Measurements from ENCODE around the gene SDC3. TPM values are rescaled to one million over a fixed set of nuclear protein-coding genes. Genes with fewer than 3 reads are reported as not detected.

Gene SDC3
- total RNA-seq, 1 donor from 2014 or later, result 17.1 TPM

- peak; percentile 90 for ATAC-seq
- DNase-seq (ENCODE audit: low spot score), result no peak
Observed at GRCh38 chr1:30929135-30929889, 20.8 kb upstream of the SDC3 start.

- no peak for ATAC-seq
- DNase-seq (ENCODE audit: low spot score), result no peak
Observed at GRCh38 chr1:30928789-30929134, 20.2 kb upstream of the SDC3 start.

- ATAC-seq, result no peak
- DNase-seq (ENCODE audit: low spot score), result no peak
Observed at GRCh38 chr1:30928171-30928570, 19.6 kb upstream of the SDC3 start.

- ATAC-seq, result no peak
- no peak for DNase-seq (ENCODE audit: low spot score)
Observed at GRCh38 chr1:30927448-30927847, 18.9 kb upstream of the SDC3 start.

- no peak for DNase-seq (ENCODE audit: low spot score)
- no peak for ATAC-seq
Observed at GRCh38 chr1:30923597-30923996, 15.0 kb upstream of the SDC3 start.

- no peak for ATAC-seq
- no peak for DNase-seq (ENCODE audit: low spot score)
Observed at GRCh38 chr1:30920827-30921226, 12.3 kb upstream of the SDC3 start.

GRCh38 chr1:30919025-30919881 lies 10.7 kb upstream of the SDC3 start:
- peak; percentile 31 for DNase-seq (ENCODE audit: low spot score)
- ATAC-seq, result peak; percentile 29

- ATAC-seq, result no peak
- DNase-seq (ENCODE audit: low spot score), result peak; percentile 33
Observed at GRCh38 chr1:30916296-30916695, 7.7 kb upstream of the SDC3 start.

- no peak for ATAC-seq
- no peak for DNase-seq (ENCODE audit: low spot score)
Observed at GRCh38 chr1:30915491-30916230, 7.1 kb upstream of the SDC3 start.

GRCh38 chr1:30914931-30915330 lies 6.4 kb upstream of the SDC3 start:
- ATAC-seq (no peak), DNase-seq (ENCODE audit: low spot score) (no peak)

- DNase-seq (ENCODE audit: low spot score) (no peak), ATAC-seq (no peak)
Observed at GRCh38 chr1:30914587-30914922, 6.0 kb upstream of the SDC3 start.

GRCh38 chr1:30912913-30913652 lies 4.5 kb upstream of the SDC3 start:
- no peak for DNase-seq (ENCODE audit: low spot score)

GRCh38 chr1:30912224-30912623 lies 3.7 kb upstream of the SDC3 start:
- DNase-seq (ENCODE audit: low spot score) (no peak), ATAC-seq (no peak)

More at GRCh38 chr1:30912913-30913652, 4.5 kb upstream of the SDC3 start:
- peak; percentile 13 for ATAC-seq

- DNase-seq (ENCODE audit: low spot score) (peak; percentile 81), ATAC-seq (peak; percentile 79)
Observed at GRCh38 chr1:30911059-30911954, 2.7 kb upstream of the SDC3 start.

GRCh38 chr1:30909365-30910068 lies 959 bp upstream of the SDC3 start:
- ATAC-seq, result no peak
- no peak for DNase-seq (ENCODE audit: low spot score)

- ATAC-seq (no peak), DNase-seq (ENCODE audit: low spot score) (no peak)
Observed at GRCh38 chr1:30908316-30908695, 252 bp downstream of the SDC3 start.

- DNase-seq (ENCODE audit: low spot score), result no peak
- ATAC-seq, result no peak
Observed at GRCh38 chr1:30907481-30908315, 860 bp downstream of the SDC3 start.

GRCh38 chr1:30906631-30907441 lies 1.7 kb downstream of the SDC3 start:
- ATAC-seq, result no peak
- DNase-seq (ENCODE audit: low spot score), result no peak
